Femur (tissue), 1 donor: ENCODE data around the gene PRKAG2.
A peak's percentile ranks its signal among the peaks of the same experiment; 100 is the strongest.

Experiments used
- DNase-seq: peaks from one replicate; pipeline ENCODE4 v3.0.0-alpha.2; 2017

The PRKAG2 gene

DNA sequence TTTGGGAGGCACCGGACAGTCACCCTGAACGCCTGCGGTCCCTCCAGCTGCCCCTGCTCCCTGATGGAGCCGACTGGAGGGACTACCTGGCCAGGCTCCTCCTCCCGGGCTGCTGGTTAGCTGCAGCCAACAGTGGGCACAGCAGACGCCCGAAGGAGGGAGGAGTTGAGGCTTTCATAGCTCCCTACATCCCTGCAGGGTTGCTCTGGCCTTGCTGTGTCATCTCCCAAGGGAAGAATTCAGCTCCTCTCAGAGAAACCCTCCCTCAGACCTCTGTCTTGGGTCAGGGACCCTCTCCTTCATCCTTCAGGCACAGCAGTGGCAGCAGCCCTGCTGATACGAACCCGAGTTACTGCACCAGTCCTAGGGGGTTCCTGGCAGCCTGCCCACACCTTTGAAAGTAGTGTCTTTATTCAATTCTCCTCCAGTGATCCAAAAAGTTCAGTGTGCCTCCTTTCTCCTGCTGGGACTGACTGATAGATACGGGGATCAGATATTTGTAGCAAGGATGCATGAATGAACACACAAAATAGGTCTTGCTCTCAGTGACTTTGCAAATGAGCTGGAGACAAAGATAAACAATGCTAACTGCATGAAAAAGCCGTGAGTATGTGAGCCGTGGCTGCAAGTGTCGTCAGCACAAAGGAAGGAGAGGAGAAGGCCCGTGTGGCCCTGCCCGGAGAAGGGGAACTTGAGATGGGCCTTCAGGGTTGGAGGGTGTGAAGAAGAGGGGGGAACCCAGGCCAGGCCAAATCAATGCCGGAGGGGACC is 136.6 kb downstream of the PRKAG2 start:
- DNase-seq, result no peak

GRCh38 chr7:151738925-151739324 is 138.0 kb downstream of the PRKAG2 start:
- no peak for DNase-seq

GRCh38 chr7:151736403-151736909 is 140.5 kb downstream of the PRKAG2 start:
- peak; percentile 89 for DNase-seq

DNA sequence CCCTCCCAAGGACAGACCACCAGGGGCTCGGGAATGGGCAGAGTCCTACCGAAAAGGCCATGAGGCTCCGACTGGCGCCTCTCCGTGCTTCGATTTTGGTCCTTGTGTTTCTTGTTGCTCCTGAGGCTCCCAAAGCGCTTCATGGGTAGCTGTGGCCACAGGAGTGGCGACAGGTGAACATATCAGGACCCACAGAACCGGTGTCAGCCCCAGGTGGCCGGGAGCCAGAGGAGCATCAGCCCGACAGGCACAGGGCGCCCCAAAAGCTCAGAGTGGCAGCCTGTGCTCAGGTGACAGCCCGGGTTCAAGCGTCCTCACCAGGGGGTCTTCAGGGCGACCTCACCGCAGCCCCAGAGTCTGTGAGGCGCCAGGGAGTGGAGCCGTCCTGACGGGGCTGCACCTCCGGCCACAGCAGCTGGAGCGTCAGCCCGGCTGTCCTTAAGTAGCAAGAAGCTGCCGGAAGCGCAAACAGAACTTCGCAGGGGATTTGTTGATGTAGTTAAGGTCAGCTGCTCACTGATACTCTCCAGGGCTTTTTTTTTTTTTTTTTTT is 141.0 kb downstream of the PRKAG2 start:
- DNase-seq, result peak; percentile 54

GRCh38 chr7:151735186-151735850 is 141.6 kb downstream of the PRKAG2 start:
- DNase-seq, result no peak

DNA sequence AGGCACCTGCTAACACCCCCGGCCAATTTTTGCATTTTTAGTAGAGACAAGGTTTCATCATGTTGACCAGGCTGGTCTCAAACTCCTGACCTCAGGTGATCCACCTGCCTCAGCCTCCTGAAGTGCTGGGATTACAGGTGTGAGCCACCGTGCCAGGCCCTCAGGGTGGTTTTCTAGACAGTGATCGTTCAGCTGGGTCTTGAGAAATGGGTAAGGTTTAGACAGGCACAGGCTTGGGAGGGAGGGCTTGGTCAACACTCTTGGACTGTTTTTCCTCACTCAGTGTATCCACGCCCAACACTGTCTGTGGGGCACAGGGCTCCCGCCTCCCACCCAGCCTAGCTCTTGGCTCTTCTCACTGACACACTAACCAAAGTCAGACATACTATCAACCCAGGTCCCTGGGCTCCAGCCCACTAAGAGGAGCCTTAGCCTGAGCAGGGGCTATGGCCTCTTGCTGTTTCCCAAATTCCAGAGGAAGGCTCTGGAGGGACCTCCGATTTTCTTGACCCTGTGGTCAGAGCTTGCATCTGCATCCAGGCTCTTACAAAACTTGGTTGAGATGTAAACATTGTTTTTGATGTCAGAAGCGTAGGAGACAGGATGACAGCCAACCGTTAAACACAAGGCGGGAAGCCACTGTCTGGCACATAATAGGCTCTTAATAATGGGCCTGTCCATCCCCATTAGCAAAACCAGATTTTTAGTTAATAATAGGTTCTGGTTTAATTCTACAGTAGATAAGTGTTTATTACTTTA is 143.9 kb downstream of the PRKAG2 start:
- no peak for DNase-seq

DNA sequence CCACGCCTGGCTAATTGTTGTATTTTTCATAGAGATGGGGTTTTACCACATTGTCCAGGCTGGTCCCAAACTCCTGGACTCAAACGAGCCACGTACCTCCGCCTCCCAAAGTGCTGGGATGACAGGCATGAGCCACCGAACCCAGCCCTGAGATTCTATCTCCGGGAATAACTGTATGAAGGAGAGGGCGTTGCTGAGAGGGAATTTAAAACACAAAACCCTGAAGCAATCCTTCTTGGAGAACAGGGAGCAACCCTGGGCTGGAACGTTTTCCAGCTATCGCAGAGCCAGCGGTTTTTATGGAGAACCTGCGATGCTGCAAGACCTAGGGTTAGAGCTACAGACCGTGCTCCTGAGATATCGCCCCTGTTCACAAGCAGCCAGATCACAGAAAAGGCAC is 144.6 kb downstream of the PRKAG2 start:
- no peak for DNase-seq

DNA sequence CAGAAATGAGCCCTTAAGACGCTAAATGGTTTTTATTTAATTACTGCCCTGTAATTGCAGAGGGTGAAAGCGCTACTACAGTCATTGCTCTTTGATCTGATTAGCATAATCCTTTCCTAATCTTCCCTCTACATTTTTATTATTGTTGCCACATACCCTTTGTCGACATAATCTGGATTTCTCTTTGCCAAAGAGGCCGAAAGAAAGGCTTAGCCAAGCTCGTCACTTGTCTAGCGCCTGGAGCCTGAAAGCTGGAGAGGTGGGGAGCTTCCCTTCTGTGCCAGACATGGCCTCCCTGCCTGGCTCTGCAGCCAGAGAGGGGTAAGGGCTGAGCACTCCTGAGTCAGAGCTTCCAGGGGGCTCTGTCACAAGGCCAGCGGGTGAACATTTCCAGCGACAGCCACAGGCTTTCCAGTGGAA is 145.9 kb downstream of the PRKAG2 start:
- no peak for DNase-seq

DNA sequence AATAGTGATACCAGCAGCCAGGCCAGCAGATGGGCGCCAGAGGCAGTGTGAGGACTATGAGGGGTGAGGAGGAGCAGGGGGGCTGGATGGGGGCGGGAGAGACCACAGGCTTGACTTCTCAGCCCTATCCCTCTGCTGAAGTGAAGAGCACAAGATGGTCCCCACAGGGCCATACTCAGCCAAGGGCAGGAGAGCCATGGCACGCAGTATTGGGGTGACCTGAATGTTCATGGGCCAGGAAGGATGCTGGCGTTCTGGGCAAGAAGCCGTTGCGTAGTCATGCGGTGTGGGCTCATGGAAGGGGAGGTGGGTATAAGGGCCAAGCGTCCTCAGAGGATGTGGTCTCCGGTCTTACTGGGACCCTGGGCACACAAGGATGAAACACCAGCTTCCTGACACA is 146.3 kb downstream of the PRKAG2 start:
- no peak for DNase-seq

DNA sequence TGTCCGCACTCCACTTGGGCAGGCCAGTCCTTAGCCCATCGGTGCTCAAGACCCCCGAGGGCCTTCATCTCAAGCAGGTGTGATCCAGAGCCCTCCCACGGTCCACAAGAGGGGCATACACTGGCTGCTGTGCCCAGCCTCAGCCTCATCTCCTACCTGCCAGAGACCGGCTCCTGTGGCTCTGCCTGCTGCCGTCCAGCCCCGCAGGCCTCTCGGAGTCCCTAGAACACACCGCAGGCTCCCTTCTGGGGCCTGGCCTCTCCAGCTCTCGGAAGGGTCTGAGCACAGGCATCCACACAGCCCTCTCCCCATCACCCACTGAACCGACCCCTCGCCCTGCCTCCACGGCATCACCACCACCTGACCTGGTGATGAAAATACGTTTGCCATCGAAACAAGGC is 147.4 kb downstream of the PRKAG2 start:
- no peak for DNase-seq

DNA sequence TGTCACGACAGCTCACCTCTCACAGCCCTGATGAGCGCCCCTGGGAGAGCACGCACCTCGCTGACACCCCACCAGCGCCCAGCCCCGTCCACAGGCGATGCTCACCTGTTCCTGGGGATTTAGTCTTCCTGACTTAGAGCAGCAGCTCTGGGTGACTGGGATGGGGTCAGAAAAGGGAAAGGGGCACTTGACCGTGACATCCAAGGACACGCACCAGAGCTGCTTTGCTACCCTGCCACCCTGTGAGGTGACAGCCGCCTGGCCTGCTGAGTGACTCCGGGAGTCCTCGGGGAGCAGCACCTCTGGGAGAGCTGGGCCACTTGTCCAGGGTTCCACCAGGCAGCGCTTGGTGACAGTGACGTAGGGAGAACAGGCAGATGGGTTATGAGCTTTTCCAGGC is 148.2 kb downstream of the PRKAG2 start:
- no peak for DNase-seq

DNA sequence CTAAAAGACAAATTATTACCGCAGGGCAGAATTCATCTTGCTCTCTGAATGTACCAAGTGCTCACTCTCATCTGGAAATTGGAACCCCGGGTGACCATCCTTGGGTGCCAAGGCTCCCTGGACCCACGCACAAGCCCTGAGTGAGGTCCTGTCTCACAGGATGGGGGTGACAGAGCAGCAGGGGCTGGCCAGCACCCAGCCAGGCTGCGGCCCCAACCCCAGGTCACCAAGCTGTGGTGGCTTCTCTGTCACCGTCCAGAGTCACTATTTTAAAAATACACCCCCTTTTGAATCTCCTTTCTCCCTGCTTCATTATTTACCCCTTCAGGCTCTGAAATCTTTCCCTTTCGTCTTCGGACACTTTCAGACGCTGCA is 148.6 kb downstream of the PRKAG2 start:
- DNase-seq, result no peak

DNA sequence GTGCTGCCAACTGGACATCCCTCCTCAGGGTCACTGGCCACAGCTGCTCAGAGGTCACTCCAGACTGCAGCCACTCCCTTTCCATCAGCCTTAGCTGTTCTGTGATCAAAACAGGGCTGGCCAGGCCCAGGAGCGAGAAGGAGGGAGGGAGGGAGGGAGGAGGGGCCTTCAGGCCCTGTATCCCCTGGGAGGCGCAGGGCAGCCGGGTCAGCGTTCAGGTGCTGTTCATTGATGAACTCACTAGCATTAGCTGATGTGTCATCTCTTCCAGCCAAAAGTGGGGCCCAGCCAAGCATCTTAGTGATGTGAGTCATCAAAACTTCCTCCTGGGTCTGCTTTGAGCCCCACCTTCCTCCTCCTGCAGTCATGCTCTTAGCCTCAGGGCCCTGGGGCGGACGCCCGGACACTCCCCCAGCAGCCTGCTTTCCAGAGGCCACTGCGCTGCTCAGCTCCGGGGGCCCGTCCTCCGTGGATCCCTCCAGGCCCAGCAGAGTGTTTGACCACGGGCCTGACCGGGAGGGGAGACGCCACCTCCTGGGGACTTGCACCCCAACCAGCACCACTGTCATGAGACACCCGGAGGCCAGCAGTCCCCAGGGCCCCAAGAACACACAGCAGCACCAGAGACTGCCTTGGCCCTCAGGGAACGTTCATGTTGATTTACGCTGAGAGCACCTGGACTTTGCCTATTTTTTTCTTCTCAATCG is 149.2 kb downstream of the PRKAG2 start:
- peak; percentile 89 for DNase-seq

DNA sequence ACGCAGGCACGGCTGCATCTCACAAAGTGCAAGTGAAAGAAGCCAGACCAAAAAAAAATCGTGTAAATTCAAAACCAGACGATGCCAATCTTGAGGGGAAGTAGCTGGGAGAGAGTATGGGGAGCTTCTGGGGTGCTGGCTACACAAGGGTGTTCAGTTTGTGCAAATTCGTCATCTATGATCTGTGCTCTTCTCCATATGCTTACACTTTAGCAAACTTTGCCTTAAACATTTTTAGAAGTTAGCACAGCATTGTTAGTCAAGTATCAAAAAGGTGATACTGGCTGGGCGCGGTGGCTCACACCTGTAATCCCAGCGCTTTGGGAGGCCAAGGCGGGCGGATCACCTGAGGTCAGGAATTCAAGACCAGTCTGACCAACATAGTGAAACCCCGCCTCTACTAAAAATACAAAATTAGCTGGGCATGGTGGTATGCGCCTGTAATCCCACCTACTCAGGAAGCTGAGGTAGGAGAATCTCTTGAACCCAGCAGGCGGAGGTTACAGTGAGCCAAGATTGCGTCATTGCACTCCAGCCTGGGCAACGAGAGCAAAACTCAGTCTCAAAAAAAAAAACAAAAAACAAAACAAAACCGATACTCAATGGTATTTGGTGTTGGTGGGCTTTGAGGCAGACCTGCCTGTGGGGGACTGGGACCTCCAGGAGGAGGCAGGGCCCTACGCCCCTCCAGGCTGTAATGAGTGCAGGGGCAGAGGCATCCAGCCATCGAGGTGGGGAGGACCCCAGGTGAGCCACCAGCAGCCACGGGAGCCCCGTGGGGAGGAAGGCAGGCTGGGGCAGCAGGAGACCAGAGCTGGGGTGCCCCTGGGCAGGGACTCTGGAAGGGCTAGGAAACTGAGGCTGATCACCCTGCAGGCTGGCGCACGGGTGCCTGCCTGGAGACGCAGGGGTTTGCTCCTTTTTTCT is 150.0 kb downstream of the PRKAG2 start:
- DNase-seq, result no peak

DNA sequence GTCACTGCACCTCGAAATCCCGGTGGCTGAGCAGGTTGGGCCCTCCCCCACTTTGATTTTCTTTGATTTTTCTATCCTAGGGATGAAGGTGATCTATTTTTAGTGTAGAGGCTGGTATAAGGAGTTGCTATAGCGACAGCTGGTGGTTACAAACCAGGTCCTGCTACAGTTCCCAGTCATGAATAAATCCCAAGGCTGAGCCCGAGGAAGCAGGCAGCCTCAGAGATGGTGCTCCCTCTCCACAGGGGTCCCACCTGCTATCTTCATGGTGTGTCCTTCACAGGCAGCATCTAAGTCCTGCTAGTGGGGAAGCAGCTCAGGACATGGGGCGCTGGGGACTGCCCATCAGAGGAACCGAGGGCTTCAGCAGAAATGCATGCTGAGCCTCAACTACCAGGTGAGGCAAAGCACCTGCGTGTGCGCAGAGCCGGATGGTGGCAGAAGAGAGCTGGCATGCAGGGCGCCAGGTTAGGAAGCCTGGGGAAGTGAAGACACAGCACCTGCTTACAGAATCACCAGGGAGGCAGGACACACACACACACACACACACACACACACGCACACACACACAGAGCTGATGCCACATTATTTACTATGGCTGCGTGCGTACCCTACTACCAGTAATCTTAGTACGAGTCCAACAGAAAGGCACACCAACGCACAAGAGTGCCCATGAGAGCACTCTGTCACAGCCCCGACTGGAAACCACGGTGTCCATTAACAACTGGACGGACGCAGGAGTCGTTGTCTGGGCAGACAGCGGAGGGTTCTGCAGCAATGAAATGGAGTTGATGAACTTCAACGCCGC is 150.9 kb downstream of the PRKAG2 start:
- no peak for DNase-seq

DNA sequence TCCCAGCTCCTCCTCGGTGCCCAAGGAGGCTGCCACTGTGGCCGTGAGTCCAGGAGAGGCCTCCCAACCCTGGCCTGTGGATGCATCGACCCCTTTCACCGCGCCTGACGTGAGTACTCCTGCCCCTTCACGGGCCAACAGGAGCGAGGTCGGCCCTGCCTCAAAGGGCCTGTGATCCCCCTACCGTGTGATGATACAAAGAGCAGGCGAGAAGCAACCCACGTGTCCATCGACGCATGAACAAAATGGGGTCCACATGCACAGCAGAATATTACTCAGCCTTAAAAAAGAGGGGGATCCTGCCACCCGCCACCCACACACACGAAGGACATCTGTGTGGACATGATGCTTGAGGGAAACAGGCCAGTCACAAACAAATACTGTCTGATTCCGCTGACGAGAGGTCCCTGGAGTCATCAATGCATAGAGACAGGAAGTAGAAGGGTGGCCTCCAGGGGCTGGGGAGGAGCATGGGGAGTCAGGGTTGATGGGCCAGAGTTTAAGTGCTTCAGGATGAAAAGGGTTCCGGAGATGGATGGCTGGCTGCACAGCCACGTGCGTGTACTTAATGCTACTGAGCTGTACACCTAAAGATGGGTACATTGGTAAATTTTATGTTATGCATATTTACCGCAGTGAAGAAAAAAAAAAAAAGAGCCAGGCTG is 151.9 kb downstream of the PRKAG2 start:
- no peak for DNase-seq

DNA sequence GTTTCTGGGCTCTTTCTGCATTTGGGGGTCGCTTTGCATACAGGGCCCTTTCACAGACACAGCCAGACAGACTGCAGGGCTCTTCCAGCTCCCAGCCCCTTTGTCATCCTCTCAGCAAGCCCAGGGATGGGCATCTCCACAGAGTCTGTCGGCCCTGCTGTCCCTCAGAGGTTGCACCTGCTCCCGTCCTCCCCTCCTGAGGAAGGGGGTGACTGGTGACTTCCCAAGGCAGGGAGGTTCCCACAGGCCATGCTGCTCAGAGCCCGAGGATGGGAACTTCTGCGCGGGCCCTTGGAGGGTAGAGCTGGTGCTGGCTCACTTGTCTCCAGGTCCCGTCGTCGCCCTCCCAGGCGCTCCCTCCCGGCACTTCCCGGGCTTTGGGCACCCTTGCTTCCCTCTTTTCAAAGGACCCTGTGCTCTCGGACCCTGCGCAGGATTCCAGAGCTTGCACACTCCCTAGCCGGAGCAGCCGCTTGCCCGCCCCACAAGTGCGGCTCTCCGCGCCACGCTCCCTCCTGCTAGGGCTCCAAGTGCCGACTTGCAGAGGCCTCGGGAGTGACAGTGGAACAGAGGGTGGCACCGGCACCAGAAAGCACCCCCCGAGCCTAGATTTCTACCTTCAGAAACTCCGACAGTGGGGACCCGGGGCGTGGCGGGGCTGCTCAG is 152.5 kb downstream of the PRKAG2 start:
- DNase-seq, result no peak

- no peak for DNase-seq
Observed at GRCh38 chr7:151723321-151723720, 153.6 kb downstream of the PRKAG2 start.

DNA sequence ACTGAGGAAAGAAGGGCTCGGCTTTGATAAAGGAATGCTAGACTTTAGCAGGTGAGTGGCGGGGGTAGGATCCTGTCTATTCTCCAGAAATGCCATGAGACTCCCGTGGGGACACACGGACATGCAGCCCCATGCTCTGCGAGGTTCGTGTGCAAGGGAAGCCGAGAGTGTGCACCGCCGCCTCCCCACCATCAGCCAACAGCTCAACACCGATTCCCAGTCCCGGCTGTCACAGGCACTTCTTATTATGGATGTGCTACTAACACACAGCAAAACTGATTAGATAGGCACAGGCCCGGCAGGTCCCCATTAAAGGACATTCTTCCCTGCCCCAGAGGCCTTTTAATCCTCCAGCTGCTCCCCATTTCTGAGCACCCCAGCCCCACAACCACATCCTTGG is 154.4 kb downstream of the PRKAG2 start:
- no peak for DNase-seq

DNA sequence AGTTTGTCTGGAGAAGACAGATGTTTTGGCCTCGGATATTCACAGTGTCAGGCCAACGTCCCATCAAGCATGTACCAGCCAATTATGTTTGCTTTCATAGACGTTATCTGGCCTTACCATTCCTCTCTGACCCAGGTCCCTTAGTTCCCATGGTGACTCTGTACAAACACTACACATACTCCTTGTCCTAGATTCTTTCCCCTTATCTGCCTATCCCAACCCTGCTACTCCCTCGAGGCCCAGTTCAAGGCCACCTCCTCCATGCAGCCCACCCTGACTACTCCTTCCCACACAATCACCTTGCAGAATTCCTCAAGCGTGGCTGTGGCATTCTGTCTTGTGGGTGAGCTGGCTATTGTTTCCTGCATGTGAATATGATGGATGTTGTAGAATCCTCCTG is 155.2 kb downstream of the PRKAG2 start:
- no peak for DNase-seq
